ENCODE measurements around the gene SPNS3. TPM values are rescaled to one million over a fixed set of nuclear protein-coding genes. Genes with fewer than 3 reads are reported as not detected.

Gene SPNS3
- total and polyA plus RNA-seq, 2 of the 4 experiments (the other 2 are of a cell fraction): 0.18 TPM; not detected in 1

GRCh38 chr17:4479982-4480751 is 46.4 kb downstream of the SPNS3 start:
- Histone ChIP-seq H3K9me3 (ENCODE audit: control insufficient read depth, insufficient read depth, low read length) (no peaks in the 10 kb centered on the region), H4K5ac (ENCODE audit: low read depth, low read length) (no peak overlapping the region), H3K27ac (ENCODE audit: insufficient read depth, low read length) (no peak overlapping the region), H3K4me2 (ENCODE audit: low read depth, low read length) (no peak overlapping the region), H2BK5ac (ENCODE audit: low read depth, low read length, poor library complexity, severe bottlenecking) (no peak overlapping the region), H3K36me3 (ENCODE audit: control insufficient read depth, insufficient read depth, low read length) (no peaks in the 10 kb centered on the region), H4K91ac (ENCODE audit: insufficient read depth, low read depth, low read length) (no peak overlapping the region), H3K4me1 (ENCODE audit: control insufficient read depth, insufficient read depth, low read length) (no peaks in the 10 kb centered on the region), H3K4me3 (ENCODE audit: insufficient read depth, low read depth, low read length) (no peak overlapping the region), H3K9ac (ENCODE audit: low read depth, low read length) (no peak overlapping the region), H3K14ac (replicated peaks; ENCODE audit: low read depth, low read length) (no peak overlapping the region), H4K8ac (ENCODE audit: low read depth in 2 of 2, low read length in 2 of 2) (no peak overlapping the region), H3K9me1 (ENCODE audit: insufficient read depth, low read length) (no peaks in the 10 kb centered on the region), H2AK5ac (ENCODE audit: low read depth, low read length) (no peak overlapping the region), H2BK120ac (ENCODE audit: low read depth, low read length) (no peak overlapping the region), H3K56ac (ENCODE audit: extremely low read depth, insufficient read depth, low read length) (no peak overlapping the region), H3K27me3 (ENCODE audit: control insufficient read depth, insufficient read depth, low read length) (peaks cover 46% of the 10 kb centered on the region; the same call in 1 of the 2 replicates), H2AFZ (replicated peaks; ENCODE audit: low read length, poor library complexity) (no peak overlapping the region), H2BK20ac (ENCODE audit: low read depth, low read length) (no peak overlapping the region), H3K4ac (ENCODE audit: low read depth, low read length) (no peak overlapping the region), H2AK9ac (replicated peaks; ENCODE audit: low read depth, low read length, poor library complexity) (no peak overlapping the region), H3K23ac (ENCODE audit: low read depth, low read length) (no peak overlapping the region), H4K20me1 (ENCODE audit: insufficient read depth, low read length) (no peaks in the 10 kb centered on the region; the same call in 1 of the 2 replicates), H2BK15ac (ENCODE audit: low read depth, low read length) (no peak overlapping the region), H3K18ac (ENCODE audit: low read depth, low read length) (no peak overlapping the region), H3K79me1 (ENCODE audit: low read depth in 1 of 2, low read length in 2 of 2) (no peaks in the 10 kb centered on the region)
- in situ Hi-C loops (cut with MboI; ENCODE audit: low sequenced_read_pairs): no loop called here
- ChIA-PET CTCF (no interaction called here), POLR2A (ENCODE audit: unreplicated experiment) (no interaction called here)
- DNase-seq: no peak
- no TSS peak for BruUV-seq (replicated peaks)
- WGBS, 2 experiments (ENCODE audit: extremely low coverage in 2 of 2, insufficient read length in 1 of 2): no CpG with 5 or more reads among the region's 13 CpGs
- dilution Hi-C loops (cut with HindIII; ENCODE audit: low sequenced_read_pairs, unreplicated experiment): no loop called here
- intact Hi-C loops (cut with micrococcal nuclease): no loop called here
- TF ChIP-seq CHD1 (IDR thresholded peaks at IDR 0.05; ENCODE audit: low read depth, low read length): no peak
- no peak for TF ChIP-seq SMC3 (IDR thresholded peaks at IDR 0.05; ENCODE audit: low read depth, low read length)
- no peak for TF ChIP-seq RCOR1 (IDR thresholded peaks at IDR 0.05; ENCODE audit: insufficient replicate concordance, low read length)
- TF ChIP-seq CEBPB (IDR thresholded peaks at IDR 0.05; ENCODE audit: low read depth, low read length): no peak
- no peak for TF ChIP-seq RFX5 (IDR thresholded peaks at IDR 0.05; ENCODE audit: low read depth, low read length)
- TF ChIP-seq POLR2A (IDR thresholded peaks at IDR 0.05; ENCODE audit: low read depth, low read length): no peak
- TF ChIP-seq FOS (IDR thresholded peaks at IDR 0.05; ENCODE audit: low read depth, low read length): no peak
- no peak for ATAC-seq (ENCODE audit: low read depth)

Data from IMR-90 (cell line).